ENCODE measurements around the gene PDE6H.

PDE6H gene

DNA sequence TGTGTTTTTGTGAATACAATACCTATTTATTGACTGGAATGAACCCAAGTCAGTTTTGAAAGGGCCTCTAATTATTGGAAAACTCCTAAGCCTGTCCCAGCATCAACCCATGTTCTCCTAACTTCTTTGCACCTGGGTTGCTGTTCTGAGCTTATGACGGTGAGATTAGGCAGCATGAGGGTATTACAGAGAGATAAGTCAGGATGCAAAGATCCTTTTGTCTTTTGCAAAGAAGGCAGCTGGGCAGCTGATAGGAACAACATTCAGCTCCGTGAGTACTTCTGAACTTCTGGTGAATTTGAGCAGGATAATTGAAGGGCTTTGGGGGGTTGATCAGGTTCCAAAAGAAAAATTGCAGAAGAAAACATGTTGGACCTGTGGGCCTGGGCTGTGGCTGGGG is at the start of gene PDE6H:
PDE6H (plus strand) TSS at position 227 of the 400 bp plus-strand sequence. CDS start 4,971 bp downstream, outside the sequence.
- DNase-seq (ENCODE audit: low spot score), result no peak

DNA sequence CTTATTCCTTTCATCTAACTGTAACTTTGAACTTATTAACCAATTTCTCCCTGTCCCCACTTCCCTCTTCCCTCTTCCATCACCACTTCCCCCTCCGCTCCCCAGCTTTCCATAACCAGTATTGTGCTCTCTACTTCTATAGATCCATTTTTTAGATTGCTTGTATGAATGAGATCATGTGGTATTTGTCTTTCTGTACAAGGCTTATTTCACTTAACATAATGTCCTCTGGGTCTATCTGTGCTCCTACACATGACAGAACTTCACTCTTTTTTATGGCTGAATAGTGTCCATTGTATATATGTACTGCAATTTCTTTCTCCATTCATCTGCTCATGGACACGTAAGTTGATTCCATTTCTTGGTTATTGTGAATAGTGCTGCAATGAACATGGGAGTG is 48.9 kb upstream of the PDE6H start:
- DNase-seq (ENCODE audit: low spot score), result no peak

DNA sequence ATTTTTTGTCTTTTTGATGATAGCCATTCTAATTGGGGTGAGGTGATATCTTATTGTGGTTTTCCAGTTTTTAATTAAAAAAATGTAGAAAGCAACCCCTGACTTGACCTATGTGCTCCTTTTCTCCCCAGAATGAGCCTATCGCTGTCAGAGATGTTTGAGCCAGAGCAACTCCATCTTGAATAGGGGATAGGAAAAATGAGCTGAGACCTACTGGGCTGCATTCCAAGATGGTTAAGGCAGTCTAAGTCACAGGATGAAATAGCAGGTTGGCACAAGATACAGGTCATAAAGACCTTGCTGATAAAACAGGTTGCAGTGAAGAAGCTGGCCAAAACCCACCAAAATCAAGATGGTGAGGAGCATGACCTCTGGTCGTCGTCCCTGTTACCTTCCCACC is 48.3 kb upstream of the PDE6H start:
- DNase-seq (ENCODE audit: low spot score), result no peak

DNA sequence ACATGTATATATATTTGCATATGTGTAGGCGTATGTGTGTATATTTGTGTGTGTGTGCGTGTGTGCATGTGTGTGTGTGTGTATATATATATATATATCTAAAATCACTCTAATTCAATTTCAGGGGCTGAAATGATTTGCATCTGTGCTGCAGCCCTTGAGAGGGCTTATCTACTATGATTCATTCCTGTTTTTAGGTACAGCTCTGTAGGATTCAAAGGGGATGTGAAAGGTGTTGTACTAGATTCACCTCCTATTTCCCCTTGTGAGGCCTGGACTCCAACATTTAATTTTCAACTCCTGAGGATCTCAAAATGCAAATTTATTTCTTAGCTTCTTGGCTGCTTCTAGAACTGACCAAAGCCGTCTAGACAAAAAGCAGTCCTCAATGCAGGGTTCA is 45.6 kb upstream of the PDE6H start:
- DNase-seq (ENCODE audit: low spot score), result no peak

DNA sequence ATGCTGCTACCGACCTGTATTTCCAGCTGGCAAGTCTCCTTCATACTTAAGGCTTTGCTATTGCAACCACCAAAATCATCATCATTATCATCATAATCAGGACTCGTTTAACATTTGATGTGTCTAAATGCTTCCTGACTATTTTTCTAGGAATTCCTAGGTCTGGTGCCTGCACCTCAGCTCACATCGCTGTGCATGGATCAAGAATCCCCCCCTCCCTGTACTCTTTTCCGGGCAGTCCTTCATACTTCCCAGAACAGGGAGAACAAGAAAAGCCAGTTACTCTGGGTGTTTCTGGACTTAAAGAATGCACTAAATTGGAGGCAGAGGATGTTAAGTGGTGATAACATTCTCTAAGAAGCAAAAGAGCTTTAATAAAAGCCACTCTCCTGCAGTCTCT is 43.9 kb upstream of the PDE6H start:
- no peak for DNase-seq (ENCODE audit: low spot score)

DNA sequence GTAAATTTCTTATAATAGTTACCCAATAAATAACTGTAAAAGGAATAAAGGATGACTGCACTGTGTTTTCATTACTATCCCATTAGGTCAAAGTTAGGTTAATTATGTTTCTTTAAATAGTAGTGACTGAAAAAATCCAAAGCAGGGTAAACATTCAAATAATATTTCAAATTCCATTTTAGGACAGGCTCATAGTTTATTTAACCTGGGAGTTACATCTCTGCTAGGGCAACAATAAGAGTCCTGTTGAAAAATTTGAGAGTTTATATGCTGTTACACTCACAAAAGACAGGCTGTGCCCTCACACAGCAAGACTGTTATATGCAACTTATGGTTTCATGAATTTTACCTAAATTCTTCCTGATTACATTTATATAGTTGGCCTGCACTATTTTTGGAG is 42.5 kb upstream of the PDE6H start:
- DNase-seq (ENCODE audit: low spot score), result no peak

DNA sequence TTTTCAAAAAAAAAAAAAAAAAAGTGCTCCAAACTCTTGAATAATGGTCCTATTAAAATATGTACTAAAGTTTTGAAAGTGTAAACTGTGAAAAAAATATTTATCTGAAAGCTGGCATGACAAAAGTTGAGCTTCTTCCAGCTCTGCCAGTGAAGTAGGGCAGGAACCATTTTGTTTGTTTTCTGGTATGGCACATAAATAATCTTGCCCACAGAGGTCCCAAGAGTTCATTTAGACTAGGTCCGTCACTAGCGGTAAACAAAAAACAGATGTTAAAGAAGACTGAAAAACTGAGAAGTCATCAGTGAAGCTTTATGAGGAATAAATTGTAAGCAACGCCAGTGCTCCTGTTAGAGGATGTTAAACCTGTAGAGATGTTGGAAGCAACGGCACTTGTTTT is 41.5 kb upstream of the PDE6H start:
- no peak for DNase-seq (ENCODE audit: low spot score)

DNA sequence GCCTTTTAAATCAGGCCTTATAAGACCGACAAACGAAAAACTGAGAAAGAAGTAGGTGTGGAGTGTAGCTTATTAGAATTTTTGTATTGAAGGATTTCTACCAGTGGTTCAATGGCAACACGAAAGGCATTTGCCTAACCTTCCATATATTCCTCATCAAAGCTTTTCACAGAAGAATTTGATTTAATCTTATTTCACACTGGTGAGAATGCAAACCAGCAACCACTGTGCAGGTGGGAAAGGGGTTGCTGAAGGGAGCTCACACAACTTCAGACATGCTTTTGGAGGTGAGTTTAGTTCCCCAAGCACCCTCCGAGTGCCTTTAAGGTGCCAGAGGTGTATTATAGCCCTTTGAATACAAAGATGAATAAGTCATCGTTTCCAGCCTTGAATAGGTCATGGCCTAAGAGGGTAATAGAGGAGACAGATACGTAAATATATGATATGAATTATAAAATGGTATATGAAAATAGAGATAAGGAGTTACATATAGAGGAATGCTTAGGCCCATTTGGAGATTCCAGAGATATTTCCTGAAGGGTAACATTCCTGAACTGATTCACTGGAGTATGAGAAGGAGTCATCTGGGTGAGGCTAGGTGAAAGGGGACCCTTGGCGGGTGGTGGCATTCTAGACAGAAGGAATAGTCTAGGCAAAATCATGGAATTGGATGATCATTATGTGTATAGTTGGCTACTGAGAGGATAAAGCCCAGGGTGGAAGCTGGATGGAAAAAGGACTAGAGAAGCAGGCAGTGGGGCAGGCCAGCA is 40.9 kb upstream of the PDE6H start:
- no peak for DNase-seq (ENCODE audit: low spot score)

DNA sequence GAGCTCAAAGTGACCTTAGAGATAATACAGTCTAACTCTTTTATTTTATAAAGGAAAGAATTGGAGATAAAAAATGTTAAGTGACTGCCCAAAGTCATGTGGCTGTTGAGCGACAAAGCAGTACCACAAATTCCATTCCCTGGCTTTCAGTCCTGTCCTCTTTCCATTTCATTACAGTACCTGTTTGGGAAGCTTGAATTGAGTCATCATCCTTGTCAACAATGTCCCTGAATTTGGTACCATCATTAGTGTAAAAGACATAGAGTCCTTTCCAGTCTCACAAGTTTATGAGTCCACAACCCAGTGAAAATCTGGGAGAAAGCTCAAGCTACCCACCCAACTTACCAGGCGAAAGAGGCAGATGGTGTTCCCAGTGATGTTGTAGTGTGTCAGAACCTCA is 38.3 kb upstream of the PDE6H start:
- DNase-seq (ENCODE audit: low spot score), result no peak

DNA sequence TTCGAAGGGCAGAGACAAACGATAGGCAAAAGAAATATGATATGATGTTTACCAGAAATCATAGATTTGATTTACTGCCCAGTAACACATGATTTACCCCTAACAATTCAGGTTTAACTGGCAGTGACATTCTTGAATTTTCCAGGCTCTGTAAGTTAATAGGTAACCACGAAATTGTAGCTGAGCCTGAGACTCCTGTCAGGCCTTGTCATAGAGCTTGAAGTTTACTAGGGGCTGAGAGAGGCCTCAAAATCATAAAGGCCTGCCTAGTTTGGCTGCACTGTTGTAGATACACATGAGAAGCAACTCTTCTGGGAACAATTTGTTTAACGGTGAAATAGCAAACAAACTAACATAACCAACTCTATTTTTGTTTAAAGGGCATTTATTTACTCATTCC is 37.8 kb upstream of the PDE6H start:
- no peak for DNase-seq (ENCODE audit: low spot score)

DNA sequence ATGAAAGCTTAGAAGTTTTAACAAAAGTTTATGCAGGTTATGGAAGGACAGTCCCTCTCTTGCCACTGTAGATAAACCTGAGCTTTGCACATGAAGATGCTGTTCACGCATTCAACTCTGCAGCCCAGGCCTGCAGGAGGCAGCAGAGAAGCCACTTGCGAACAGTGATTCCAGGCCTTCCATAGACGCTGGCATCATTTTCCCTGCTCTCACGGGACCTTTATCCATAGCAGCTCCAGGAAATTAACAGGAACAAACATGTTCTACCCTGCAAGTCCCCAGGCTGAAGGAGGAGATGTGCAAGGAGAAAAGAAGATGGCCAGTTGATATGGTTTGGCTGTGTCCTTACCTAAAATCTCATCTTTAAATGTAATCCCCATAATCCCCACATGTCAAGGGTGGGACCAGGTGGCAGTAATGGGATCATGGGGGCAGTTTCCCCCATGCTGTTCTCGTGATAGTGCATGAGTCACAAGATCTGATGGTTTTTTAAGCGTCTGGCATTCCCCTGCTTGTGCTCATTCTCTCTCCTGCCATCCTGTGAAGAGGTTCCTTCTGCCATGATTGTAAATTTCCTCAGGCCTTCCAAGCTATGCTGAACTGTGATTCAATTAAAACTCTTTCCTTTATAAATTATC is 36.5 kb upstream of the PDE6H start:
- DNase-seq (ENCODE audit: low spot score), result no peak

DNA sequence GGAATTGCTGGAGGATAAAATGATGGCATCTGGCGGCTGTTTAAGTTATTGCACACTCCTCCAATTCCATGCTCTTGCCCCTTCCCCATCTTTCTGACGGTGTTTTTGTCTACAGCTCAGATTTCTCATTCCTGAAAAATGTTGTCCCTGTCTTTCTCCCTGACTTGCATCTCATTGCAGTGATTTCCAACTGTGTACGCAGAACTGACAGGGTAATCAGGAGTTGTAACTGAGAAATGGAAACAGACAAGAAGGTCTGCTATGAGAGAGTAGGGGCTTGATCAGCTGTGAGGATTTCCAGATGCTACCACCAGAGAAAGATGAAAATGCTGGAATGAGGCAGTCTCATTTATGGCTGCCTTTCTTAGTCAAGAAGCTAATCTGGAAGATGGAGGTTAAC is 35.8 kb upstream of the PDE6H start:
- DNase-seq (ENCODE audit: low spot score), result no peak

DNA sequence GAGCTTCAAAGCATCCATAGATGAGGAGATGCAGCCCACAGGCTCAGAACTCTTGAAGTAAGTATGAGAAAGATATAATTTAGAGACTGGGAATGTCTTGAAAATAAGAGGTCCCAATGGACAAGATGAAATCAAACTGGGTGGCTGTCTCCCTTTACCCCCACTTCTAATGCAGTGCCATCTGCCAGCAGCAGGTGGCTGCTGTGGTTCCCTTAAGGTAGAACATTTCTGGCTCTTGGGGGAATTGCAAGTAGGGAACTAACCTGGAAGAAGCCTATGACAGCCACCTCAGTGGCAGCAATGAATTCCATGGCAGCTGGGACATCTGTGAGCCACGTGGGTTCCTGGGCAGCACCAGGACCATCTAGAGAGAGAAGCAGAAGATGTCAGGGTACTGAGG is 35.2 kb upstream of the PDE6H start:
- DNase-seq (ENCODE audit: low spot score), result no peak

DNA sequence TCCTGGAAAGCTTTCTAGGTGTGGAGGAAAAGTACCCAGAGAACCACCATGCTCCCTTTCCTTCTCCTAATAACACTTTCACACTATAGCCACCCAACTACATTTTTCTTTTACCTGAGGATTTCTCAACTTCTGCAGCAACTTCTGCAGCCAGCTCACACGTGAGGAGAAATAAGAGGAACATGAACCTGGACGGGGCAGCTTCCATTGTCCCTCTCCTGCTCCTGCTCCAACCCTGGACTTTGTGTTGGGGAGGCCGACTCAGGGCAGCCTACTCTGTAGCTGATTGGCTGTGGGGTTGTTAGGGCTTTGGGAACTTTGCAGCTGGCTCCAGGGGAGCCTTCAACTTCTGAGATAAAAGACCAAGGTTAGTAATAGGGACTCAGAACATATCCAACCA is 34.5 kb upstream of the PDE6H start, which contains the start of gene ERP27:
ERP27 (minus strand) TSS at position 237 of the 400 bp plus-strand sequence; CDS start at position 208, 29 bp downstream.
- no peak for DNase-seq (ENCODE audit: low spot score)

DNA sequence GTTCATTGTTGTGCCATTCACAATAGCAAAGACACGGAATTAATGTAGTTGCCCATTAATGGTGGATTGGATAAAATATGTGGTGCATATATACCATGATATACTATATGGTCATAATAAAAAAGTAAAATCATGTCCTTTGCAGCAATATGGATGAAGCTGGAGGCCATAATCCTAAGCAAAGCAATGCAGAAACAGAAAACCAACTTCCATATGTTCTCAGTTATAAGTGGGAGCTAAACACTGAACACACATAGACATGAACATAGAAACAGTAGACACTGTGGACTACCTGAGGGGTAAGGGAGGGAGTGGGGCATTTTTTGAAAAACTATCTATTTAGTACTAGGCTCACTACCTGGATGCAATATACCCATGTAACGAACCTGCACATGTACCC is 31.5 kb upstream of the PDE6H start:
- no peak for DNase-seq (ENCODE audit: low spot score)

DNA sequence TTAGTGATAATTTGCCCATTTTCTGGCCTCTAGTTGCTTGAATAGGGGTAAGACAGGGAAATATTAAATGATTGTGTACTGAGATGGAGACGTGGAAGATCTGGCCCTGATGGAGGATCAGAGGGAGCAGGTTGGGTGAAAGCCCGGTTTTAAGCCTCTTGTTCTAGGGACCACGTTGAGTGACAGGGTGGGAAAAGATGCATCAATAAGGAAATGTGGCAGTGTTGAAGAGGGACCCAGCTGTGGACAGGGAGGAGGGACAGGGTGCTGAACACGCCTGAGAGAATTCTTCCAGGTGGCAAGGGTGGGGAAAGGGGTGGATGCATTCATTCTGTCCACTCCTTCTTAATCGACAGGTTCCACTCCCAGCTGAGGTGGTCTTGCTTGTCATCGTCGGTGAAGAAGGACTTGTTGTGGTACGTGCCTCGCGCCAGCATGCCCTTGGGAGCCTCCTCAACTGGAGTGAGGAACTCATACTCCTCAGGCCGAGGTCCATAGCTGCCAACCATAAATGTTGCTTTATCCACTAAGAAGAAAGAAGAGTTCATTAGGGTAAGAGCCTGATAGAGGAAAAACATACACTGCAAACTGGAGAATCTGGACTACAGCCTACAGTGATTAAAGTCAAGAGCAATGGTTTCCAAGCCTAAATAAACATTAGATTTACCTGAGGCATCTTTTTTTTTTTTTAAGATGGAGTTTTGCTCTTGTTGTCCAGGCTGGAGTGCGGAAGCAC is 30.5 kb upstream of the PDE6H start:
- no peak for DNase-seq (ENCODE audit: low spot score)

DNA sequence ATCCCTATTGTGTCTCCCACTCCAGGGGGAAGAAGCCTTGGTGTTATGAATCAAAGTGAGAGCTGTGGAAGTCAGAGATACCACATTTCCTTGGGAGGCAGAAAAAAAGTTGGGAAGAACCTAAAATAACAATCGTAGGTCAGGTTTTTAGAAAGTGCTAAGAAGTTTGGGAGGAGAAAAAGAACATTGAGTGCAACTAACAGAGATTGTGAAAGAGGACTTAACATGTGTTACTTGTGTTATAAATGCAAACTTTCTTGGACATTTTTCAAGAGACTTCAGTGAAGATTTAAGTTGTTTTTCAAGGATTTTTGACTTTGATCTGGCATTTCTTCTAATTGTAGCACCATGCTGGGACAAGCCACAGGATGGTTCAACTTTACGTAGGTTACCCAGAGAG is 26.7 kb upstream of the PDE6H start:
- no peak for DNase-seq (ENCODE audit: low spot score)

DNA sequence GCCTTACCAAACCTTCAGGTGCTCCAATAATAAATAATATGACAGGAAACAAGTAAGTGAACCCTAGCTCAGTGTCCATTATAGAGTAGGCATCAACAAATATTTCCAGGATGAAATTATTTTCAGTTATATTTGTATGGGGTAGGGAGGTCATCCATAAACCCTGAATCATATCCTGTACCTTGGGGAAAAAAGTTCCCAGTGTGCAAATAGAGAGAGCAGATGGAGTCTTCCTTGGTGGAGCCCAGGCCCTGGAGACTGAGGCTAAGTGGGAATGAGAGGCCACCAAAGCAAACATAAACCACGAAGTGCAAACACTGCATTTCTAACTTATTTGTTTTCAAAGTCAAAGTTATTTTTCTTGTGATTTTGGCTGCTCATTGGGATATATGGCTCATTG is 26.0 kb upstream of the PDE6H start:
- DNase-seq (ENCODE audit: low spot score), result no peak

DNA sequence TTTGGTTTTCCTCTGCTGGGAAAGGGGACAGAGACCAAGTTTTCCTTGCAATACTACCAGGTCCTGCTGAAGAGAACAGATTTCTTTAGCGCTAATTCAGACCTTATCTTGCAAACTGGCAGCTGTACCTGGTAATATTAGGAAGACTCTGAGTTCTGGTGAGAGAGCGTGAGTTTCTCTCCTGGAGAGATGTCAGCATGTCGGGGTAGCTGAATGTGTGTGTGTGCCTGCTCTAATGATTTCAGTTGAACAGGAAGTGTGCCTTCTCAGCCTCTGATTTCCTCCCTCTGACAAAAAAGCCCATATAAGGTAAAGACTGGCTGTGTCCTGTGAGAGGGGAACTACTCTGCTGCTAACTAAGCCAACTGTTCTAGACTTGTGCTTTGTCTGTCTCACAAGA is 24.2 kb upstream of the PDE6H start:
- peak; percentile 66 for DNase-seq (ENCODE audit: low spot score)

DNA sequence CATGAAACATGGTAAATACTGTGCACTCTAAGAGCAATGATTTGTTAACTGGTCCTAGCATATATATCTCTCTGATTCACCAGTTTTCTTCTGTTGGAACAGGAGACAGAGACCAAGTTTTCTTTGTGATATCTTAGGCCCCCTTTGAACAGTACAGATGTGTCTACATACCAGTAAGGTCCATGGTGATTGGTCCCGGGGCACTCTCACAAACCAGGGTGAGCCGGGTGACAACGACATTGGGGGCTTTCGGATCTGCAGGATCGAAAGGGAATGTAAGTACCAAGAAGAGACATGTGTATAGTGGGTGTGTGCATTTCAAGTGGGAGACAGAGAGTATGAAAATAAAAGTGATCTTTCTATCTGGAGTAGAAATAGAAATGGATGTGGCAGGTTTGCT is 23.2 kb upstream of the PDE6H start:
- no peak for DNase-seq (ENCODE audit: low spot score)

DNA sequence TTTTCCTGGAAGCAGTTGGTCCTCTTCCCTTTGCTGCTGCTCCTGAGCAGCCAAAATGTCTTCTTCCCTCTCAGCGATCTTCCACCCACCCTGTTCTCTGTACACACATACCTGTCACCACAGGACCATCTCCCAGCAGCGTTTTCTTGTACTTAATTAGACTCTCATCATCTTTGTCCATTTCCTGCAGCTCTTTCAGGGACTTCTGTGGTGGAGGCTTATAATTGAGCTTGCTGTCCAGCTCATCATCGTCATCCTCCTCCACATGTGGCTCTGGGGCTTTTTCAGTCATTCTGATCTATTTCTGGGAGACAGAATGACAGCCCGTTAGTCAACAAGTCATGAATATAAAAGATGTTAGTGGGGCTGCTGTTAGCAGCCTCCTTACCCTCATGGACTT is 22.4 kb upstream of the PDE6H start:
- no peak for DNase-seq (ENCODE audit: low spot score)

DNA sequence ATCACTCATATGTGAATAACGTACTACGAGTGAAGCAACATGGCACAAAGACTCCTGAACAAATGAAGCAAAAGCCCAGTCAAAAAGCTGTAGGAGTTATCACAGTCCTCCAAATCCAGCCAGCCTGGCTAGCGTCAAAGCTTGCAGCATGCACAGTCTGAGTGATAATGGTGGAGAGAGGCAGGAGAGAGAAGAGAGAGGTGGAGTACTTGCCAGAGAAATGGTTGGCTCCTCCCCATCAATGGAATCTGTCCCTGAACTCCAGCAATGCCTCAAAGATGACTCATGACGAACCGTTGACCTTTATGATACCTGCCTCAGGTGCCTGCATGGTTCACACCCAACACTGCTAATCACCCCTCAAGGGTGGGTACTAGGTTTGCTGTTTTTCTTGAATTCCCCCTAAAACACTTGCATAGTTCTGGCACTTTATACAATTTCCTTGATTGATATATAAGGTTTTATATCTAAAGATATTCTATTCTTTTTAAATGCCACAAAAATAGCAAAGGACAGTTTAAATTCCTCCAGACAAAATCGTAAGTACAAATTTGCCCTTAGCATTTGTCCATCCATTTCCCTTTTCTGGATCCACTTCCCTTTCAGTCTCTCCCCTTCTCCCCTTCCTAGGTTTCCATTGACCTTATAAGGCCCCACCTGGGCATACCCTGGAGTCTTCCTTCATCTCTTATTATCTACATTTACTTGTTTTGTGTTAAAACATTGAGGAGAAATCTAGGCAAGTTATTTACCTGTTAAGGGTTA is 21.7 kb upstream of the PDE6H start:
- DNase-seq (ENCODE audit: low spot score), result no peak

All from AG08396 (cell line).